Renal cortex interstitium (tissue), 15 donors: ENCODE data around the gene CCAR1. TPM values are rescaled to one million over a fixed set of nuclear protein-coding genes. Genes with fewer than 3 reads are reported as not detected.
A peak's percentile ranks its signal among the peaks of the same experiment; 100 is the strongest.
"Not testable (repeated sequence)": the region's sequence is repeated elsewhere in the genome, so short reads cannot be mapped to it uniquely, and the experiment has no call there.

Experiments
- DNase-seq, 11 donors: peaks; one replicate each; pipeline ENCODE4 v3.0.0-alpha.2; 2013; ENCODE audit warnings: low read depth in 9 of 11, low spot score in 4 of 11; ENCODE audit errors: extremely low read depth in 1 of 11
- long read RNA-seq, 16 experiments: transcript quantifications; one replicate each; lab custom pipeline, GENCODE V29; 2026
- polyA plus RNA-seq, 3 donors: library from polyadenylated mRNA; unstranded; fragments of 120-200 nt; gene quantifications; one replicate each; pipeline ENCODE4 v1.2.1, GENCODE V29; 2013; ENCODE audit not compliant: insufficient read length in 3 of 3

The CCAR1 gene
- 100 to 1,000 TPM; 152 to 202 (median 191) TPM for polyA plus RNA-seq
- long read RNA-seq, donor 1, partial matches to known transcripts: 0 of 3 reads
- long read RNA-seq, donor 1, other reads (novel, unspliced or antisense): 0 of 3 reads
- long read RNA-seq, donor 2, partial matches to known transcripts: 23 of 24 reads
- long read RNA-seq, donor 2, other reads (novel, unspliced or antisense): 0 of 24 reads
- long read RNA-seq, donor 3, partial matches to known transcripts: 77 of 77 reads
- long read RNA-seq, donor 3, other reads (novel, unspliced or antisense): 0 of 77 reads
- long read RNA-seq, donor 4, partial matches to known transcripts: 61 of 64 reads
- long read RNA-seq, donor 4, other reads (novel, unspliced or antisense): 0 of 64 reads
- long read RNA-seq, donor 5: 0 reads
- long read RNA-seq, donor 6, transcript CCAR1-210 (3 exons, 701 nt): major isoform, 12 of 119 reads
- long read RNA-seq, donor 6, partial matches to known transcripts: 107 of 119 reads
- long read RNA-seq, donor 6, other reads (novel, unspliced or antisense): 0 of 119 reads
- long read RNA-seq, donor 7, partial matches to known transcripts: 105 of 110 reads
- long read RNA-seq, donor 7, other reads (novel, unspliced or antisense): 0 of 110 reads
- long read RNA-seq, donor 8, transcript CCAR1-210 (3 exons, 701 nt): major isoform, 9 of 221 reads
- long read RNA-seq, donor 8, partial matches to known transcripts: 206 of 221 reads
- long read RNA-seq, donor 8, other reads (novel, unspliced or antisense): 5 of 221 reads
- long read RNA-seq, donor 9, partial matches to known transcripts: 69 of 70 reads
- long read RNA-seq, donor 9, other reads (novel, unspliced or antisense): 0 of 70 reads
- long read RNA-seq, donor 10, partial matches to known transcripts: 77 of 79 reads
- long read RNA-seq, donor 10, other reads (novel, unspliced or antisense): 0 of 79 reads
- long read RNA-seq, donor 11, partial matches to known transcripts: 11 of 18 reads
- long read RNA-seq, donor 11, other reads (novel, unspliced or antisense): 5 of 18 reads
- long read RNA-seq, donor 12, partial matches to known transcripts: 37 of 40 reads
- long read RNA-seq, donor 12, other reads (novel, unspliced or antisense): 0 of 40 reads
- long read RNA-seq, donor 13: 0 reads
- long read RNA-seq, donor 14, partial matches to known transcripts: 30 of 32 reads
- long read RNA-seq, donor 14, other reads (novel, unspliced or antisense): 0 of 32 reads
- long read RNA-seq, donor 15, partial matches to known transcripts: 0 of 1 reads
- long read RNA-seq, donor 15, other reads (novel, unspliced or antisense): 0 of 1 reads
- long read RNA-seq, donor 16, full-length matches to known transcripts: 6 of 241 reads
- long read RNA-seq, donor 16, partial matches to known transcripts: 230 of 241 reads
- long read RNA-seq, donor 16, other reads (novel, unspliced or antisense): 5 of 241 reads

GRCh38 chr10:68720793-68721672 lies at the start of gene CCAR1:
Gene CCAR1 (plus strand): TSS chr10:68721239. CDS start chr10:68722505, 1,266 bp downstream.
- peak; percentile 87 to 99 (median 97) for DNase-seq

GRCh38 chr10:68684413-68684812 lies 36.6 kb upstream of the CCAR1 start:
- no peak for DNase-seq

DNA sequence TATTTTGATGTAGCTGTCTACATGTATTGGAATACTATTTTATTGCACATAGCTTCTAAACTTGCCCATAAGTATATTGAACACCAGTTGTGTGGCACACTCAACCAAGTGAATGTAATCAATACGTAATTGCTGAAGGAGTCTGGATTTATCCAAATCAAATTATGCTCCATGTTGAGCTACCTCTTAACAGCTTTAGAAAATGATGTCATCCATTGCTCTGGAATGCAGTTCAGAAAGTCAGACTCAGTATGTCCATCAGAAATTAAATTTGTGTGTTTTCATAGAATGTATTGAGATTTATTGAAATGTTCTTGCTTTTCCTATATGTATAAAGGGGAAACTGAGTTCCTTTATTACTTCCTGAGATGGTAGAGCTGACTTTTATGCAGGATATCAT lies 25.0 kb upstream of the CCAR1 start:
- DNase-seq: no peak

- no peak for DNase-seq
Measured at GRCh38 chr10:68697106-68697505, 23.9 kb upstream of the CCAR1 start.

- DNase-seq: no peak
Measured at GRCh38 chr10:68700197-68700596, 20.8 kb upstream of the CCAR1 start.

DNA sequence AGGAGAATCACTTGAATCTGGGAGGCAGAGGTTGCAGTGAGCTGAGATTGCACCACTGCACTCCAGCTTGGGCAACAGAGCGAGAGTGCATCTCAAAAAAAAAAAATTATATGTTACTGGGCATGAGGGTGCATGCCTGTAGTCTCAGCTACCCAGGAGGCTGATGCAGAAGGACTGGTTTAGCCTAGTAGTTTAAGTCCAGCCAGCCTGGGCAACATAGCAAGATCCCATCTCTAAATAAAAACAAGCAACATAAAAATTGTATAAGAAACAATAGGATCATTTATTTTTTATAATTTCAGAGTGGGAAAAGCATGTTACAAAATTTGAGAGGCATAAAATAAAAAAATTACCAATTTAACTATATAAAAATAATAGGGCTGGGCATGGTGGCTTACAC lies 15.5 kb upstream of the CCAR1 start:
- no peak for DNase-seq

DNA sequence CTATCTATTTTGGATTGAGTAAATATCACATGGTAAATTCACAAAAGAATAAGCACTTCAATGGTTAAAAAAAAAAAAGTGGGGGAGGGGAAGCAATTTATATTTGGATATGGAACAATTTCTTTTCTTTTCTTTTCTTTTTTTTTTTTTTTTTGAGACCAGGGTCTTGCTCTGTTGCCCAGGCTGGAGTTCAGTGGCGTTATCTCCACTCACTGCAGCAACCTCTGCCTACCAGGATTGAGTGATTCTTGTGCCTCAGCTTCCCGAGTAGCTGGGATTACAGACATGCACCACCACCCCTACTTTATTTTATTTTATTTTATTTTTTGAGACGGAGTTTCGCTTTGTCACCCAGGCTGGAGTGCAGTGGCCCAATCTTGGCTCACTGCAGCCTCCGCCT lies 12.1 kb upstream of the CCAR1 start:
- DNase-seq: not testable (repeated sequence)

GRCh38 chr10:68713065-68713464 lies 8.0 kb upstream of the CCAR1 start:
- DNase-seq: not testable (repeated sequence)

DNA sequence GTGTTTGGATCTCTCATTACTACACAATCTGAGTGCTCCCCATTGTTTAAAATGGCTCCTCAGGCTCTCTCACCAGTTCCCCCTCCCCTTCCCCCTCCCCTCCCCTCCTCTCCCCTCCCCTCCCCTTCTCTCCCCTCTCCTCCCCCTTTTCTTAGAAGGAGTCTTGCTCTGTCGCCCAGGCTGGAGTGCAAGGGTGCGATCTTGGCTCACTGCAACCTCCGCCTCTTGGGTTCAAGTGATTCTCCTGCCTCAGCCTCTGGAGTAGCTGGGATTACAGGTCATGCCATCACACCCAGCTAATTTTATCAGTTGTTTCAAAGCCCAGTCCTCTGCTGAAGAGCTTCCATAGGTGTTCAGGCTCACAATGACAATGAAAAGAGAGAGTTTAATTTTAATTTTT lies 3.6 kb upstream of the CCAR1 start:
- DNase-seq: no peak

DNA sequence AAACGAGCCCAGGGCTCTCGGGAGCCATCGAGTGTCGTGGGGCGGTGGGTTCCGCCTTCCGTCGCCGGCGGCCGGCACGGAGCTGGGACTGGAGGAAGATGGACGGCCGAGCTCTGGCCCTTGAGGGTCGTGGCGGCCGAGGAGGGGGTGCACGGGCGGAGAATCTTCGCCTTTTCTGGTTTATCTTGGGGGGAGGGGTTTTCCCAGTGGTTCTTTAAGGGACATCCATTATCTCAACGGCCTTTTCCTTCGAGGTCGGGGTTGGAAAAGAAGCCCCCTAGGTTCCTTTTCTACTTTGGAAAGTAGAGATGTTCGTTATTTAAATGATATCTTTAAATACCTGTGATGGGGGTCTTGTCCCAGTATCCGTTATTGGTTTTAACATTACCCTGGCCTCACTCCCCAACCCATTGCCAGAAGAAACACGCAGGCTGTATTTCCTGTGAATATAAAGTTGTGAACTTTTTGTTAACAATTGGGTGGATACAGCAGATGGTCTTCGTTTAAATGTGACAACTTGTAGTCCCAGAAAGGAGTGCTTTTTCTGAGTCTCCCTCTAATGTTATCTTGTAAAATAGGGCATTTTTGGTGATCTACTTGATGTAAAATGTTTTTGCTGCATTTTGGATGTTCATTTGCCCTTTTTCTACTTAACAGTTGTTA lies 765 bp downstream of the CCAR1 start:
- peak in 6 of 11 donors; percentile 8 to 32 (median 17) for DNase-seq

GRCh38 chr10:68725016-68725415 lies 4.0 kb downstream of the CCAR1 start:
- no peak for DNase-seq

- no peak for DNase-seq
Measured at GRCh38 chr10:68727146-68727545, 6.1 kb downstream of the CCAR1 start.

- no peak for DNase-seq
Measured at GRCh38 chr10:68732651-68733050, 11.6 kb downstream of the CCAR1 start.

DNA sequence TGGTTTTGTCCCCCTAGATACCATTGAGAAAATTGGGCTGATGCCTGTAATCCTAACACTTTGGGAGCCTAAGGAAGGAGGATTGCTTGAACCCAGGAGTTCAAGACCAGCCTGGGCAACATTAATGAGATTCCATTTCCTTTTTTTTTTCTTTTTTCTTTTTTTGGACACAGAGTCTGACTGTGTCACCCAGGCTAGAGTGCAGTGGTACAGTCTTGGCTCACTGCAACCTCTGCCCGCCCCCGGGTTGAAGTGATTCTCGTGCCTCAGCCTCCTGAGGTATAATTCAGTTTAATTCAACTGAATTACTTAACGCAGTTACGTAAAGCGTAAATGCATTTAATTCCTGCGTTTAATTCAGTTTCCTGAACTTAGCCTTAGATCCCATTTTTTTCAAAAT lies 13.3 kb downstream of the CCAR1 start:
- no peak for DNase-seq

GRCh38 chr10:68735119-68735518 lies 14.1 kb downstream of the CCAR1 start:
- no peak for DNase-seq

DNA sequence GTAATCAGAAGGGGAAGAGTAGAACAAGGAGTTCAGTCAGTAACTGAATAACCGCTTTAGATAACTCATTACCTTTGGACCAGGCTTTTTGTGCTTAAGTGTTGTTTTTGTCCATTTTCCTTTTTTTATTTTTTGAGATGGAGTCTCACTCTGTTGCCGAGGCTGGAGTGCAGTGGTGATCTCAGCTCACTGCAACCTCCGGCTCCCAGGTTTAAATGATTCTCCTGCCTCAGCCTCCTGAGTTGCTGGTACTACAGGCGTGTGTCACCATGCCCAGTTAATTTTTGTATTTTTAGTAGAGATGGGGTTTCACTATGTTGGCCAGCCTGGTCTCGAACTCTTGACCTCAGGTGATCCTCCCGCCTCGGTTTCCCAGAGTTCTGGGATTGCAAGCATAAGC lies 14.7 kb downstream of the CCAR1 start:
- not testable (repeated sequence) for DNase-seq

DNA sequence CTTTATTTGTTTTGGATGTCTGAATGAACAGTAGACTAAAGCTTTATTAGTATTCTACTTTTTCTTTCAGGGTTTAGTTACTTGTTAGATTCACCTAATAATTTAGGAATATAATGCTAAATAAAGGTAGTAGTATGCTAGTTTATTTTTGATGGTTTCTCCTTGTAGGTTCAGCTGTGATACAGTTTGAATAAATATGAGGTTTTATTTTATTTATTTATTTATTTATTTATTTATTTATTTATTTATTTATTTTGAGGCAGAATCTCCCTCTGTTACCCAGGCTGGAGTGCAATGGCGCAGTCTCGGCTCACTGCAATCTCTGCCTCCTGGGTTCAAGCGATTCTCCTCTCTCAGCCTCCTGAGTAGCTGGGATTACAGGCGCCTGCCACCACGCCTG lies 19.6 kb downstream of the CCAR1 start:
- DNase-seq: not testable (repeated sequence)
